GM21447 (cell line): ENCODE results near the gene TMEM221.

ENCODE experiments used
- ATAC-seq: cut with Tn5 transposase; IDR thresholded peaks from one replicate; pipeline ENCODE4 v1.9.1; 2021; ENCODE audit not compliant: unreplicated experiment

TMEM221 gene

DNA sequence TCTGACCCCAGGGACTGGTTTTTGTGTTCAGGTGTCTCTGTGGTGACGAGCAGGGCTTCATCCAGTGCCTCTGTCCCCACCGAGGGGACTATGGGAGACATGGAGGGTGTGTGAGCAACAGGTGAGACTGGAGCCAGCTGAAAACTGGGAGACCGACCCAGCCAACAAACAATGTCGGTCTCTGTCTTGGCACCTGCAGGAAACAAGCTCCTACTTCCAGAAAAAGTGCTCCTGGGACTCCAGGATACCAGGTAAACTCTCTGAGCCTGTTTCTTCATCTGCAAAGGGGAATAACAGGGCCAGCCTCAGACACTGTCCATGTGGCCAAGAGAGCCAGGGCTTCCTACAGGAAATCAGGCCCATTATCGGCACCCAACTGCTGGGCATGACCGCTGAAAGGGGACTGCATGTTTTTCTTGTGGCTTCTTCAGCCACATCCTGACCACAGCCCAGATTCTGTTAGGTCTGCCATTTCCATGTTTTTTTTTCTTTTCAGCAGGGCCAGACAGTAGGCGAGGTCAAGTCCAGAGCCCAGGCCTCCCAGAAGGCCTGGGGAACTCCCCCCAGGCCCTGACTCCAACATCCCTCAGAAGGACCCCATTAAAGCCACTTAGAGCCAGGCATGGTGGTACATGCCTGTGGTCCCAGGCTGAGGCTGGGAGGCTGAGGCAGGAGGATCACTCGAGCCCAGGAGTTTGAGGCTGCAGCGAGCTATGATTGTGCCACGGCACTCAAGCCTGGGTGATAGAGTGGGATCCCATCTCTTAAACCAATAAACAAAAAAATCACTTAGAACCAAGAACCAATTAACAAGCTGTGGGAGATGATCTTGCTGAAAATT, 42.2 kb downstream of the TMEM221 start:
- no peak for ATAC-seq

DNA sequence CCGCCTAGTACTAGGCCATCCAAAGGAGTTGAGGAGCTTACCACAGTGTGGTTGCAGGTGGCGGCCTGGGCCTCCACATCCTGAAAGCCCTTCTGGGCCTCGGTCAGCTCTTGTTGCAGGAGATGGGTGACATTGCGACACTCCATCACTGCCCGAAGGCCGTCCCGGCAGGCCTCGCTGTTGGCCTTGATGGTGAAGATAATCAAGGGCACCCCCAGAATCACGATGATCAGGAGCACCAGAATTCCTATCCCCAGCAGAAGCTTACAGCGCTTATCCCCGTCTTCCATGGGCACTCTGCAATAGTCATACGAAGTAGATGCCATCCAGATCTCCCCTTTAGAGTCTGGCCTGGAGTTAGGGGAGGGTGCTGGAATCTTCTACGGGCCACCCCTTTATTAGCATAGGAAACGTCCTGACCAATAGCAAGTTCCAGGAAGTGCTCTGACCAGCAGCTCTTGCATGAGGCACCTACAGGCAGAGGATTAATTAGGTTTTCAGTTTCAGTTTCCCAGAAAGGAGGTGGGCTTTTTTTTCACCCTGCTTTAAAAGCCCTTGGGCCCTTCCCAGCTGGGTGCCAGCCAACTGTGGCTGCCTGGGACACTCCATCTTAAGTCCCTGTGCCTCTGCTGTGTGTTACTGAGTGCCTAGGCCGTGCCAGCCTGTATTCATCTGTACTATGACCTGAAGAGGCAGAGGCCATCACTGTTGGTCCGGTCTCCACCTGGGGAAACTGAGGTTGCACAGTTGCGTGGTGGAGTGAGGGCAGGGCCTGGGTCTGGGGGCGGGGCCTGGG, 43.0 kb downstream of the TMEM221 start, which contains the start of gene BST2:
TSS of gene BST2 (minus strand) at position 381 of the 796 bp plus-strand sequence. CDS start at position 326, 55 bp downstream.
- peak; percentile 85 for ATAC-seq

DNA sequence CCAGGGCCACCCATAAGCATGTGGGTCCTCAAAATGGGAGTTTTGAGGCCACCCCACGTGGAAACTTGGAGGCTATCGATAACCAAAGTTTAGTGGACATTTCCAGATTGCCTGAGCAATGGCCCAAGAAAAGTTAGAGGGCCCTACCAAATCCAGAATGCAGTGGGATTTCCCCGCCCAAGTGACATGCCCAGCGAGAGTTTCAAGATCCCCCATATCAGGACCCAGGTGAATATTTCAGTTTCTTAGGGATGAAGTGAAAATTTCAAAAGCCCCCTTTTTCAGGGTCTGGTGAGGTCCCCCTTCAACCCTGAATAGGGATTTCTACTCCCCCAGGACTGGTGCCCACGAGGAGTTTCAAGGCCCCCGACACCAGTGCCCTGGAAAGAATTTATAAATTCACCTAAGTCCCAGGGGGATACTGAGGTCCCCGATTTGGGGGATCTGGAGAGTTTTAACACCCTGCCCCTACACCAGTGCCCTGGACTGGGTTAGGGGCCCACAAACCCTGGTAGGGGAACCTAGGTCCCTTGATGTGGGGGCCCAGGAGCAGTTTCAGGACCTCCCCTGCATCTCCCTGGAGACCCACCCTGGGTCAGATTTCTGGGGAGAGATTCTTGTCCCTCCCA, 43.7 kb downstream of the TMEM221 start:
- ATAC-seq, result no peak

DNA sequence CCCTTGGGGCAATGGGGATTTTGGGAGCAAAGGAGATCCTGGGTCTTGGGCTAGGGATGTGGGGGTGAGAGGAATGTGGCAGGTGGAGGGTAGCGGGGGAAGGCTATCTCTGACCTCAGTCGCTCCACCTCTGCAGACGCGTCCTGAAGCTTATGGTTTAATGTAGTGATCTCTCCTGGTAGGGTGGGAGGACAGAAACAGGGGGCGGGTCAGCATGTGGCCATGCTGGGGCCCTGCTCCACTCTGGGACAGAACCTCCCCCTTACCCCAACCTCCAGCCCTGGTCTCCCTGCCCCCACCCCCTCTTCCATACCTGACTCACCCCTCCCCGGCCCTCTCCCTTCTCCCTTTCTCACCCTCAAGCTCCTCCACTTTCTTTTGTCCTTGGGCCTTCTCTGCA, 44.5 kb downstream of the TMEM221 start:
- ATAC-seq, result no peak

DNA sequence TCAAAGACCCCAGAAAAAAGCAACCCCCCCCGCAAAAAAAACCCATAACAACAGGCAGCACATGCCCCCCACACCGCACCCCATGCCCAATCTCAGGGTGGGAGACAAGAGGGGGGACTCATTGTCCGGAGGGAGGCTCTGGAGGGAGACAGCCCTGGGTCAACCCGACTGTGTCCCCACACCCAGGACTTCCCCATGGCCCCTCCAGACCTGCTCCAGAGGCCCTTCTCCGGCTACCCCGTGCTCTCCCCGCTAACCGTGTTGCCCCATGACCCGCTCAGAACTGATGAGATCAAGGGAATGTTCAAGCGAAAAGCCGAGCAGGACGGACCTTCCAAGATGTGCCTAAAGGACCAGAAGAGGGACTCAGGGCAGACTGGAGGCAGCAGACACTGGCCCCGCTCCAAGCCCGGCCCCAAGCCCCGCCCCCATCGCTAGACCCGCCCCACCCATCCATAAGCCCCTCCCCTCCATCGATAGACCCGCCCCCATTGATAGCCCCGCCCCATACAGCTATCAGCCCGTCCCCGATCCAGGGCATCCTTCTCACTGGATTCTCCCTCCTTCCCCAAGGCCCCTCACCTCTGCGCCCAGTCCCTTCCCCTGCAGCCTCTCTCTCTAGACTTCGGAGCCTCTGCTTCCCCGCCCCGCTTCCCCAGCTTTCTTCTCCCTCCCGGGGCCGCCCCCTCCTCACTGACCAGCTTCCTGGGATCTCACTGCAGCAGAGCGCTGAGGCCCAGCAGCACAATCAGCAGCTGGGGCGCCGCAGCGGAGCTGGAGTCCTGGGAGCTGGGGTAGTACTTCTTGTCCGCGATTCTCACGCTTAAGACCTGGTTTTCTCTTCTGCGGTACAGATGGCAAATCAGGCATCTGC, 45.2 kb downstream of the TMEM221 start:
- ATAC-seq, result no peak

DNA sequence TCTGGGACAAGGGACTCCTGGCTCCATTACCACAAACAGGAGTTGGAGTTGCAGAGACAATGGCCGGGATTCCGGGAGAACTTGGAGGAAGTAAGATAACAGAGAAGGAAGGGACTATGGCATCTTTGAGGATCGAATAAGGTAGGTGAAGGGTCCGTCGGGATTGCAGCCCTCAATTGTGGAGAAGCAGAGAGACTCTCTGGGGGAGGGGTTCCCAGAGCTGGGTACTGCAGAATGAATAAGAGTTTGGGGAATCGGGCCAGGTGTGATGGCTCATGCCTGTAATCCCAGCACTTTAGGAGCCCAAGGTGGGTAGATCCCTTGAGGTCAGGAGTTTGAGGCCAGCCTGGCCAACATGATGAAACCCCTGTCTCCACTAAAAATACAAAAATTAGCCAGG, 46.8 kb downstream of the TMEM221 start:
- ATAC-seq, result no peak

DNA sequence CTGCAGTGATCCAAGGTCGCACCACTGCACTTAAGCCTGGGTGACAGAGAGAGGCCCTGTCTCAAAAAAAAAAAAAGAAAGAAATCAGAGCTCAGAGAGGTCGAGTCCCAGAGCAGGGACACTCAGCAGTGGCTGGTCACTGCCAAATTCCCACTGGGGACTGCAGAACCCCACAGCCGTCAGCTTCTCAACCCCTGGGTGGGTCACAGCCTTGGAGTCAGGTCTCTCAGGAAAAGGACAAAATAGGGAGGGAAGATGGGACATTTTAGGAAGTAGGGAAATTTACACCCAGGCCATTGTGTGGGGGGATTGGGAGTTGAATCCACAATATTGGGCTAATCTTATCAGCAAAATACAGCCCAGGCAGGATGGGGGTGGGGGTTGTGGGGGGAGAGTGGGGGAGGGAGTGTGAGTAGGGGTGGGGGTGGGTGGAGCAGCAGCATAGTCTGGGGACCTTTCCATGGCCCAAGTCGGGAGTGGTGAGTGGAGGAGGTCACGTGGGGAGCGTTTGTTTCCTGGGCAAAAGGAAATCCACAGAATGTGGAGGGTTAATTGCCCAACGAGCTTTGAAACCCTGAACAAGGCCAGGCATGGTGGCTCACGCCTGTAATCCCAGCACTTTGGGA, 49.5 kb downstream of the TMEM221 start:
- ATAC-seq, result no peak

DNA sequence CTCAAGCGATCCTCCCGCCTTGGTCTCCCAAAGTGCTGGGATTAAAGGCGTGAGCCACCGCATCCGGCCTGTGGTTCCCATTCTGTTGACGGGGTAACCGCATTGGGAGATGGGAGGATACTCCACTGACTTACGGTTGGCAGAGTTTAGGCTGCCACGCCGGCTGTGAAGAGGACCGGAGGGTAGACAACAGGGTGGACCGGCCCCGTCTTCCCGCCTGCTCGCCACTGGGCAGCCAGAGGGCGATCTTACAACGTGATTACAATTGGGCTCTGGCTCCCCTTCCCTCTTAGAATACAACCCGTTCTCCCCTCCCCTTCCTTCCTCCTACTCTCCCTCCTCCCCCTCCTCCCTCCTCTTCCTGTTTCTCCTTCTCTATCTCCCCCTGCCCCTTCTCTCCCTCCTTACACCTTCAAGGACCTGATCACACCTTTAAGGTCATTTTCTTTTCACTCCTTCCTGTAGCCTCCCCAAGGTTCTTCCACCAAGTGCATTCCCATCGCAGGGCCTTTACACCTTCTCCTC, 53.5 kb downstream of the TMEM221 start:
- no peak for ATAC-seq

DNA sequence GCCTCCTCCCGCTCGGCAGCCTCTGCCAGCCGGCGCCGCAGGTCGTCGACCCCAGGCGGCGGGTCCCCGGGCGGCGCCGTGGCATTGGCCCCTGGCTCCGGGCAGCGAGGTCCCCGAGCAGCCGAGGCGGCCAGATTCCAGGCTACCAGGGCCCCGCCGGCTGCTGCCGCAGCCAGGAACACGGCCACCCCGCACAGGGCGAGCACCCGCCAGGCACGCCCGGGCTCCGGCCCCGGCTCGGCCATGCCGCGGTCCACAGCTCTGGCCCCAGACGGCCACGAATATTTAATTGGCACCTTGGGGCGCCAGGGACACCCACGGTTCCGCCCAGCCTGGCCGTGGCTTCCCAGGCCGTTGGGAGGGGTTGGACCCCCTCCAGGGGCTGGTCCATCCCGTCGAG, 54.6 kb downstream of the TMEM221 start, which contains the start of gene CCDC194:
TSS of gene CCDC194 (minus strand) at position 283 of the 400 bp plus-strand sequence. CDS start at position 245, 38 bp downstream.
- ATAC-seq, result no peak

DNA sequence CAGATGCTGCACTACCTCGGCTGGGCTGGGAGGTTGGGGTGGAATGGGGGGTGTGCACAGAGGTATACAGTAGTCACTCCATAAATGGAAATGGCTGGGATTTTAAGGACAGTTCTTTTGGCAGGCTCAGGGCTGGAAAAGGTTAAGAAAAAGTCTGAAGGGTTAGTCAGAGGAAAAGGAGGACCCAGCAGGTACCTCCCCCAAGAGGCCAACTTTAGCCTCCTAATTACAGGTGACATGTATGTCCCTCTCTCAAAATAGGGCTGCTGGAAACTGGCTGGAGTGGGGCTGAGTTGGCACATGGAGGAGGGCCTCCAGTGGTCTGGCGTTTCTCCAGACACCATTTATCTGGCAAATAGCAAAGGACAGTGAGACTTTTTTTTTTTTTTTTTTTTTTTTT, 55.5 kb downstream of the TMEM221 start:
- no peak for ATAC-seq

DNA sequence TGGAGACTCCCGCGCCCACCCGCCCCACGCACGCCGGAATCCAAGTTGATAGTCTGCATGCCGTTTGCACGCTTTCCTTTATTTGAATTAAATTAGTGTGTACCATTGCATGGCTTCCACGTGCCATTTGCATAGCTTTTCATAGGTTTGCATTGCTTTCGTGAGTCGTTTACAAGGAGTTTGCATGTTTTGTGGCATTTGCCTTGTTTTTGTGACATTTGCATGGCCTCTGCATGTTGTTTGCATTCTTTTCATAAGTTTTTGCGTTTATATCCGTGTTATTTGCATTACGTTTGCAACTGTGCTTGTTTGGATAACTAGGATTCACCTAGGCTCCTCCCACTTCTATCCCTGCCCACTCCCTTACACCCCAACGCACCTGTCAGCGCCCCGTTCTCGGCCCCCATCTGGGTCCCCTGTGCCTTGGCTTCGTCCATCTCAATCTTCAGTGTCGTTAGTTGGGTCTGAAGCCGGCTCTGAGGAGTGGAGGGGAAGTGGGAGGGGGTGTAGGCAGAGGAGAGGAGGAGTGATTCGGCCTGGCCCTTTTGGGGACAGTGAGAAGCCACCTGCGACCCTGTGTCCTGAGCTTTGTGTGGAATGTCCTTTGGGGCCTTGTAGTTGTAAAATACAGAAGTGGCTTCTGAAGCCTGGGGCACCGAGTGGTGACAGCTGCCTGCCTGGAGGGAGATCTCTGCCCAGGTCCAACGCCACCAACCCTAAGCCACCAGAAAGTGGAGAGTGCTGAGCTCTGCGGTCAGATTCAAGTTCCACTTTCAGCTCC, 56.9 kb downstream of the TMEM221 start:
- no peak for ATAC-seq

DNA sequence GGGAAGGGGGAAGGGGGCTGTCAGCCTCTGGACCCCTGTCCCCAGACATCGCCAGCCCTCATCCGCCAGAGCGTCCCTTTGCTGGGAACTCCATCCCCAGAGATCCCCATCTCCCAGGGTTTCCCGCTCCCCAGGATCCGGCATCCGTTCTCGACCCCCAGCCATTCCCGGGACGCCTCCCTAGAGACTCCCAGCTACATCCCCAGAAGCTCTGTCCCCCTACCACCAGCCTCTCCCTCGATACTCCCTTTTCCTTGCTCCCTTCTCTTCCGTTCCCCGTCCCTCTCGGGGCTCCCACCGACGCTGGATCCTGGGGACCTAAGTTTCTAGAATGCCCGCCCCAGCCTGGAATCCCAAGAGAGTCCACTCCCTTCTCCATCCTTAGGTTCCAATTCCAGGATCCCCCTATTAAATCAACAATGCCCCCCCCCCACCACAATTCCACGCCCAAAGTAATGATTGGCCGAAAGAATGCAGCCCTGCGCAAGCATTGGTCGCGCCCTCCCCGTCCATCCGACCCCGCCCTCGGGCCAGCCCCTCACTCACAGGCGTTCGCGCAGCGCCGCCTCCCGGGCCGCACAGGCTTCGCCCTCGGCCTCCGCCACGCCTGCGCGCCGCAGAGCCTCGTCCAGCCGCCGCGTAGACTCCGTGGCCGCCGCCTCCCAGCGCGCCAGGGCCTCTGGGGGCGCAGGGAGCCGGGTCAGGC, 57.6 kb downstream of the TMEM221 start:
- peak; percentile 73 for ATAC-seq

DNA sequence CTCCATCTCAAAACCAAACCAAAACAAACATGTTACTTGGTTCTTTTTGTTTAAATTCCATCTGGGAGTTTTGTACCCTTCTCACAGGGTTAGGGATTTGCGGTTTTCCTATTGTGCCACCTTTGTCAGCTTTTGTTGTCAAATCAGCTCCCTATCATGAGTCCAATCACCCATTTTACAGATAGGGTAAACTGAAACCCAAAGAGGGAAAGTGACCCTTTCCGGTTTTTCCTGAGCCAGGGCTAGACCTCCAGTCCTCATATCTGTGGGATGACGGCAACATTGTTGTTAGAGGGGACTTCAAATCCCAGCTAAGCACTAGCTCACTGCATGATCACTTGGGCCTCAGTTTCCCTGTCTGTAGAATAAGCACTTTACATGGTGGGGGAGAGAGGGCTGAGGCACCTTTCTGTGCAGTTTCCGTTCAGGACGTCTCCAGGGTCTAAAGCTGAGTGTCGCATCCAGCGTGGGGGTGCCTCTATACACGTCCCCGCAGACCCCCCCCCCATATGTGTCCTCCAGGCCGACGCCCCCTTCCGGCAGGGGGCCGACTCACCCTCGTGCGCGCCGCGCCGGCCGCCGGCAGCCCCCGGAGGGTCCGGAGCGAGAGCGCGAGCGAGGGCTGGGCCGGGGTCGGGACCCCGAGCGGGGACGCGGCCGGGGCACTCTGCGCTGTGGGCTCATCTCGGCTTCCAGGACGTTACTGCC, 58.4 kb downstream of the TMEM221 start:
- no peak for ATAC-seq

DNA sequence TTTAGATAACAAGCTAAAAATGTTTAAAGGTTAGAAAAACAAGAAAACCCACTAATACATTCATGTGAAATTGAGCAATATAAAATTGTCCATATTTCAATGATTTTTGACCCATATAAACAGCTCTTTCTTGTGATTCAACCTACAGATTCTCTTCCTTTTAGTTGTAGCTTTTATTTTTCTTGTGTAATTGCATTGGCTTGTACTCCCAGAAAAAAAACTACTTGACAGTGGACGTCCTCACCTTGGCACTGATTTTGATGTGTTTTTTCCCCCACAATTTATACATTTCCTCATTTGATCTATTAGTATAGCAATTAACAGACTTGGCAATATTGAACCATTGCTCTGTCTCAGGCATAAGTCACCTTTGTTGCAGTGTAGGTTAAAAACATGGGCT, 59.2 kb downstream of the TMEM221 start:
- ATAC-seq, result no peak

DNA sequence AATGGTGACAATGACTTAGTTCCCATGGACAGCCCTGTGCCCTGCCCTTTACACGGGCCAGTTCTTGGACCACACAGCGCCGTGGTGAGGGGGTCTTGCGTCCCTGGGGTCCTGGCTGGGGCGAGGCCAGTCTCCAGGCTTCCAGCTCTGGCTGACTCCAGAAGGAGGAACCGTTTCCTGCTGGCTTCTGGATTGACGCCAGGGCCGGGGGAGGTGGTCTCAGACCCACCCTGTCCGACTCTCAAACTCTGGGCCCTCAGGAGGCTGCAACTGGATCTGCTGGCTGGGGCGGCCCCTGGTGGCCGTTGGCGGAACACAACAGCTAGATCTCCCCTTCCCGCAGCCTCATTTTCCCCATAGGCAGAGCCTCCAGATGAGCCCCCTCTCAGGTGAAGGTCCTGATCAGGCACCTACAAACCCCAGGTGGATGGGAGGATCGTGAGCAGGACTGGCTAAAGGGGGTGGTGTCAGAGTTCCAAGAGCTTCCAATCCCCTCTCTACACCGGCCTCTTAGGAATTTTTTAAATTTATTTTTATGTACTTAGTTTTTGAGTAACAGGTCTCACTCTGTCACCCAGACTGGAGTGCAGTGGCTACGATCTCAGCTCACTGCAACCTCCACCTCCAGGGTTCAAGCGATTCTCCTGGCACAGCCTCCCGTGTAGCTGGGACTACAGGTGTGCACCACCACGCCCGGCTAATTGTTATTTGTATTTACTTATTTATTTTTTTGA, 62.4 kb downstream of the TMEM221 start:
- ATAC-seq, result no peak
